Adrenal gland (tissue), 5 donors: ENCODE results near the gene NAT9.

Source experiments
- CTCF ChIP-seq, 6 experiments: fragments of 450-650 bp in 4 of 6; fragments of 200-600 bp in 2 of 6; sonication (generic) in 1 of 6; IDR thresholded peaks; 1 replicate in 5 of 6; 2 replicates in 1 of 6; pipeline versions ENCODE4 v1.5.1 to v1.8.0; 2016 to 2021; ENCODE audit warnings: antibody characterized with exemption in 6 of 6, mild to moderate bottlenecking in 2 of 6, moderate library complexity in 1 of 6
- POLR2A ChIP-seq, 2 donors: fragments of 450-650 bp; IDR thresholded peaks; one replicate each; pipeline ENCODE4 v1.6.1; 2017; ENCODE audit warnings: antibody characterized with exemption in 2 of 2, mild to moderate bottlenecking in 2 of 2, moderate library complexity in 1 of 2
- donor health status: DM: no; HTN: no; CAD: no.

GRCh38 chr17:74797824-74798223, 21.7 kb upstream of the NAT9 start:
- TF ChIP-seq CTCF (IDR thresholded peaks at IDR 0.05) (no peak), POLR2A (IDR thresholded peaks at IDR 0.05) (no peak)
